Effector CD8-positive, alpha-beta T cell (primary cell): ENCODE data around the gene NFIC.
"Not testable (repeated sequence)": the region's sequence is repeated elsewhere in the genome, so short reads cannot be mapped to it uniquely, and the experiment has no call there.

Experiments
- DNase-seq: peaks from one replicate; lab custom pipeline; 2025; lab: John Stamatoyannopoulos, UW

The NFIC gene

GRCh38 chr19:3336680-3337523, 29.5 kb upstream of the NFIC start:
- no peak for DNase-seq

- DNase-seq = peak; percentile 50
These were observed 27.7 kb upstream of the NFIC start for GRCh38 chr19:3338541-3339181.

- no peak for DNase-seq
These were observed 26.0 kb upstream of the NFIC start for GRCh38 chr19:3340340-3340739.

GRCh38 chr19:3342246-3342645, 24.1 kb upstream of the NFIC start:
- DNase-seq = no peak

GRCh38 chr19:3342962-3343361, 23.4 kb upstream of the NFIC start:
- DNase-seq = not testable (repeated sequence)

- DNase-seq = peak; percentile 40
These were observed 22.5 kb upstream of the NFIC start for GRCh38 chr19:3343619-3344502.

- no peak for DNase-seq
These were observed 21.5 kb upstream of the NFIC start for GRCh38 chr19:3344608-3345598.

GRCh38 chr19:3345850-3346460, 20.4 kb upstream of the NFIC start:
- DNase-seq = no peak

GRCh38 chr19:3346677-3347353, 19.6 kb upstream of the NFIC start:
- no peak for DNase-seq

- no peak for DNase-seq
These were observed 18.3 kb upstream of the NFIC start for GRCh38 chr19:3348042-3348441.

- DNase-seq = not testable (repeated sequence)
These were observed 17.9 kb upstream of the NFIC start for GRCh38 chr19:3348469-3348868.

GRCh38 chr19:3350014-3350663, 16.2 kb upstream of the NFIC start:
- DNase-seq = no peak

GRCh38 chr19:3351702-3352447, 14.5 kb upstream of the NFIC start:
- DNase-seq = no peak

GRCh38 chr19:3353493-3353892, 12.9 kb upstream of the NFIC start:
- no peak for DNase-seq

- DNase-seq = no peak
These were observed 9.6 kb upstream of the NFIC start for GRCh38 chr19:3356805-3357204.

- DNase-seq = no peak
These were observed 9.0 kb upstream of the NFIC start for GRCh38 chr19:3357271-3357991.

GRCh38 chr19:3357992-3358688, 8.2 kb upstream of the NFIC start:
- DNase-seq = peak; percentile 24

GRCh38 chr19:3358689-3359014, 7.7 kb upstream of the NFIC start:
- no peak for DNase-seq
